Loucy (cell line): ENCODE data around the gene ADAMTS8.

Source experiments
- H2AFZ ChIP-seq: fragments of 200-600 bp; sonication (generic); 2 replicates; pipeline ENCODE4 v1.6.0; 2016; ENCODE audit warnings: antibody characterized with exemption, mild to moderate bottlenecking, low read length, moderate library complexity
- H3F3A ChIP-seq: fragments of 200-600 bp; 2 replicates; pipeline ENCODE4 v1.6.0; 2016; ENCODE audit warnings: antibody characterized with exemption, low read depth, mild to moderate bottlenecking
- H3K27me3 ChIP-seq: fragments of 200-600 bp; sonication (generic); 2 replicates; pipeline ENCODE4 v1.6.1; 2014; ENCODE audit warnings: low read length, mild to moderate bottlenecking; ENCODE audit not compliant: insufficient read depth, poor library complexity, severe bottlenecking
- H3K36me3 ChIP-seq: fragments of 200-600 bp; sonication (generic); 2 replicates; pipeline ENCODE4 v1.6.1; 2016; ENCODE audit warnings: low read length; ENCODE audit not compliant: insufficient read depth
- H3K4me1 ChIP-seq: fragments of 200-600 bp; sonication (generic); 2 replicates; pipeline ENCODE4 v1.5.1; 2014; ENCODE audit warnings: low read length, mild to moderate bottlenecking; ENCODE audit not compliant: insufficient read depth, poor library complexity, severe bottlenecking
- H3K4me2 ChIP-seq: fragments of 200-600 bp; sonication (generic); 2 replicates; pipeline ENCODE4 v1.6.0; 2014; ENCODE audit warnings: antibody characterized with exemption, low read length, low read depth, mild to moderate bottlenecking; ENCODE audit not compliant: poor library complexity, severe bottlenecking
- H3K4me3 ChIP-seq: fragments of 200-600 bp; sonication (generic); 2 replicates; pipeline ENCODE4 v1.5.1; 2014; ENCODE audit warnings: low read length, mild to moderate bottlenecking, mixed read lengths; ENCODE audit not compliant: poor library complexity, severe bottlenecking
- H3K79me2 ChIP-seq: fragments of 200-600 bp; sonication (generic); 2 replicates; pipeline ENCODE4 v1.6.1; 2014; ENCODE audit warnings: low read length; ENCODE audit not compliant: insufficient read depth
- H3K9ac ChIP-seq: fragments of 200-600 bp; sonication (generic); 2 replicates; pipeline ENCODE4 v1.6.0; 2014; ENCODE audit warnings: mild to moderate bottlenecking, low read depth, low read length, moderate library complexity; ENCODE audit not compliant: poor library complexity, severe bottlenecking
- H3K9me2 ChIP-seq: fragments of 200-600 bp; sonication (generic); replicated peaks from 2 replicates; pipeline ENCODE4 v1.6.1; 2016; ENCODE audit warnings: low read depth, low read length, mixed read lengths
- H3K9me3 ChIP-seq: fragments of 200-600 bp; sonication (generic); 2 replicates; pipeline ENCODE4 v1.6.1; 2014; ENCODE audit warnings: mild to moderate bottlenecking, antibody characterized with exemption, low read length, low read depth; ENCODE audit not compliant: insufficient read depth
- H4K20me1 ChIP-seq: fragments of 200-600 bp; sonication (generic); 2 replicates; pipeline ENCODE4 v1.6.0; 2014; ENCODE audit warnings: antibody characterized with exemption, low read length, mild to moderate bottlenecking; ENCODE audit not compliant: insufficient read depth, poor library complexity, severe bottlenecking
- CTCF ChIP-seq: fragments of 200-600 bp; sonication (generic); conservative IDR thresholded peaks from 2 replicates; pipeline ENCODE4 v1.5.1; 2014; ENCODE audit warnings: mild to moderate bottlenecking, antibody characterized with exemption, low read length
- EZH2phosphoT487 ChIP-seq: fragments of 200-600 bp; IDR thresholded peaks from 2 replicates; pipeline ENCODE4 v1.6.1; 2018; ENCODE audit warnings: antibody characterized with exemption, mild to moderate bottlenecking, moderate library complexity, borderline replicate concordance

Gene ADAMTS8

GRCh38 chr11:130458410-130458729 is 30.0 kb upstream of the ADAMTS8 start:
- Histone ChIP-seq H3K4me2 (no peak overlapping the region), H4K20me1 (no peaks in the 10 kb centered on the region), H3K36me3 (no peaks in the 10 kb centered on the region), H2AFZ (no peak overlapping the region), H3K79me2 (no peaks in the 10 kb centered on the region), H3K9me3 (no peaks in the 10 kb centered on the region), H3K4me3 (no peak overlapping the region), H3K4me1 (no peaks in the 10 kb centered on the region), H3K9ac (no peak overlapping the region), H3K9me2 (no peaks in the 10 kb centered on the region), H3K27me3 (no peaks in the 10 kb centered on the region), H3F3A (no peaks in the 10 kb centered on the region)
- TF ChIP-seq CTCF, result no peak
- no peak for TF ChIP-seq EZH2phosphoT487

- TF ChIP-seq CTCF (no peak), EZH2phosphoT487 (no peak)
- no peaks in the 10 kb centered on the region for H3K36me3 ChIP-seq
- H3K4me3 ChIP-seq, result no peak overlapping the region
- no peak overlapping the region for H3K9ac ChIP-seq
- no peaks in the 10 kb centered on the region for H3K27me3 ChIP-seq
- no peak overlapping the region for H2AFZ ChIP-seq
- no peaks in the 10 kb centered on the region for H3K9me2 ChIP-seq
- H3K9me3 ChIP-seq, result no peaks in the 10 kb centered on the region
- no peaks in the 10 kb centered on the region for H3K79me2 ChIP-seq
- no peak overlapping the region for H3K4me2 ChIP-seq
- H3K4me1 ChIP-seq, result no peaks in the 10 kb centered on the region
- no peaks in the 10 kb centered on the region for H4K20me1 ChIP-seq
- no peaks in the 10 kb centered on the region for H3F3A ChIP-seq
Measured at GRCh38 chr11:130457623-130458409, 29.4 kb upstream of the ADAMTS8 start.

- Histone ChIP-seq H3F3A (no peaks in the 10 kb centered on the region), H3K36me3 (no peaks in the 10 kb centered on the region), H3K4me1 (no peaks in the 10 kb centered on the region), H4K20me1 (no peaks in the 10 kb centered on the region), H3K9me3 (no peaks in the 10 kb centered on the region), H3K79me2 (no peaks in the 10 kb centered on the region), H3K4me3 (no peak overlapping the region), H3K4me2 (no peak overlapping the region), H3K27me3 (no peaks in the 10 kb centered on the region), H3K9me2 (no peaks in the 10 kb centered on the region), H2AFZ (no peak overlapping the region), H3K9ac (no peak overlapping the region)
- TF ChIP-seq EZH2phosphoT487 (no peak), CTCF (no peak)
Measured at GRCh38 chr11:130456286-130456685, 27.9 kb upstream of the ADAMTS8 start.
